Measurements from ENCODE around the gene TAC4.

GRCh38 chr17:49798182-49798581, 49.7 kb downstream of the TAC4 start:
- TF ChIP-seq POLR2AphosphoS5 (IDR thresholded peaks at IDR 0.05; ENCODE audit: borderline replicate concordance, low read depth, low read length) (no peak), EZH2 (IDR thresholded peaks at IDR 0.05) (no peak), FOXP2 (optimal IDR thresholded peaks at IDR 0.05; ENCODE audit: control extremely low read depth, extremely low read length, insufficient read depth) (no peak)
